Smooth muscle cell (in vitro differentiated cells): ENCODE data around the gene ANK2. TPM values are rescaled to one million over a fixed set of nuclear protein-coding genes. Genes with fewer than 3 reads are reported as not detected.

Experiments
- DNase-seq: peaks from one replicate; lab custom pipeline; 2025; ENCODE audit not compliant: unreplicated experiment; lab: John Stamatoyannopoulos, UW
- H2AFZ ChIP-seq: fragments of 200-600 bp; sonication (generic); 2 replicates; pipeline ENCODE4 v1.6.0; 2016; ENCODE audit warnings: antibody characterized with exemption, low read depth, mild to moderate bottlenecking
- H3F3A ChIP-seq: fragments of 200-600 bp; sonication (generic); 2 replicates; pipeline ENCODE4 v1.6.0; 2017; ENCODE audit warnings: antibody characterized with exemption, low read depth
- H3K27ac ChIP-seq: fragments of 200-600 bp; sonication (generic); 2 replicates; pipeline ENCODE4 v1.5.1; 2016; ENCODE audit warnings: low read depth, mild to moderate bottlenecking
- H3K27me3 ChIP-seq: fragments of 200-600 bp; sonication (generic); 2 replicates; pipeline ENCODE4 v1.6.1; 2016; ENCODE audit warnings: low read depth, mild to moderate bottlenecking
- H3K36me3 ChIP-seq: fragments of 200-600 bp; sonication (generic); 2 replicates; pipeline ENCODE4 v1.5.1; 2016; ENCODE audit warnings: low read depth
- H3K4me1 ChIP-seq: fragments of 200-600 bp; sonication (generic); 2 replicates; pipeline ENCODE4 v1.5.1; 2016; ENCODE audit warnings: low read depth
- H3K4me2 ChIP-seq: fragments of 200-600 bp; sonication (generic); 2 replicates; pipeline ENCODE4 v1.6.0; 2016; ENCODE audit warnings: mild to moderate bottlenecking
- H3K4me3 ChIP-seq: fragments of 200-600 bp; sonication (generic); 2 replicates; pipeline ENCODE4 v1.5.1; 2016; ENCODE audit warnings: mild to moderate bottlenecking
- H3K79me2 ChIP-seq: fragments of 200-600 bp; sonication (generic); 2 replicates; pipeline ENCODE4 v1.6.0; 2016; ENCODE audit warnings: low read depth, mild to moderate bottlenecking
- H3K9ac ChIP-seq: fragments of 200-600 bp; sonication (generic); 2 replicates; pipeline ENCODE4 v1.6.0; 2016; ENCODE audit warnings: low read depth
- H3K9me3 ChIP-seq: fragments of 200-600 bp; sonication (generic); replicated peaks from 2 replicates; pipeline ENCODE4 v1.5.1; 2016; ENCODE audit warnings: low read depth
- H4K20me1 ChIP-seq: fragments of 200-600 bp; sonication (generic); 2 replicates; pipeline ENCODE4 v1.6.0; 2016; ENCODE audit warnings: low read depth
- CTCF ChIP-seq: fragments of 200-600 bp; sonication (generic); IDR thresholded peaks from 2 replicates; pipeline ENCODE4 v1.5.1; 2017; ENCODE audit warnings: borderline replicate concordance, mild to moderate bottlenecking, antibody characterized with exemption; ENCODE audit not compliant: insufficient read depth, poor library complexity, severe bottlenecking
- WGBS: methylation state at CpG from one replicate; pipeline ENCODE4 v1.1.7; 2016; ENCODE audit warnings: low lambda C conversion rate; 5-methylcytosine and 5-hydroxymethylcytosine counted together
- polyA plus RNA-seq: library from polyadenylated mRNA; unstranded; fragments of >200 nt; fragmentation: Nextera tagmentation; extraction: Ambion mirVana; gene quantifications from 2 replicates; pipeline ENCODE4 v1.2.1, GENCODE V29; 2016
- total RNA-seq: library from RNA; depleted of rRNA; stranded (reverse); fragments of >200 nt; gene quantifications from 2 replicates; pipeline ENCODE4 v1.2.3, GENCODE V29; 2014

ANK2 gene
- total and polyA plus RNA-seq, 2 experiments from 2014 or later: 2.2 to 8.1 TPM

GRCh38 chr4:113006632-113007031 lies 42.8 kb upstream of the ANK2 start:
- no peaks in the 10 kb centered on the region for H3K27me3 ChIP-seq
- WGBS: 98% methylated on average over 1 of the region's 1 CpG
- H3K4me1 ChIP-seq: peaks cover 11% of the 10 kb centered on the region
- no peaks in the 10 kb centered on the region for H3K9me3 ChIP-seq
- no peak overlapping the region for H3K4me3 ChIP-seq
- H3F3A ChIP-seq: no peaks in the 10 kb centered on the region
- no peaks in the 10 kb centered on the region for H4K20me1 ChIP-seq
- no peak for DNase-seq
- no peak overlapping the region for H3K9ac ChIP-seq
- no peak overlapping the region for H3K4me2 ChIP-seq
- no peak overlapping the region for H3K27ac ChIP-seq
- H2AFZ ChIP-seq: no peak overlapping the region
- H3K79me2 ChIP-seq: no peaks in the 10 kb centered on the region
- H3K36me3 ChIP-seq: no peaks in the 10 kb centered on the region
- TF ChIP-seq CTCF: no peak

- Histone ChIP-seq H3K4me2 (no peak overlapping the region), H3K79me2 (no peaks in the 10 kb centered on the region)
Measured at GRCh38 chr4:113007151-113007550, 42.3 kb upstream of the ANK2 start.

GRCh38 chr4:113008135-113008534 lies 41.3 kb upstream of the ANK2 start:
- no peak overlapping the region for H3K4me3 ChIP-seq
- no peak overlapping the region for H3K27ac ChIP-seq
- no peak for DNase-seq
- no peaks in the 10 kb centered on the region for H3K79me2 ChIP-seq
- no peak overlapping the region for H3K9ac ChIP-seq
- TF ChIP-seq CTCF: no peak
- no peaks in the 10 kb centered on the region for H3F3A ChIP-seq
- H4K20me1 ChIP-seq: no peaks in the 10 kb centered on the region
- peaks cover 17% of the 10 kb centered on the region for H3K4me1 ChIP-seq
- H3K27me3 ChIP-seq: no peaks in the 10 kb centered on the region
- H3K9me3 ChIP-seq: no peaks in the 10 kb centered on the region
- no peaks in the 10 kb centered on the region for H3K36me3 ChIP-seq
- no peak overlapping the region for H3K4me2 ChIP-seq
- no peak overlapping the region for H2AFZ ChIP-seq

More at GRCh38 chr4:113007151-113007550, 42.3 kb upstream of the ANK2 start:
- Histone ChIP-seq H3F3A (no peaks in the 10 kb centered on the region), H3K36me3 (no peaks in the 10 kb centered on the region), H3K27me3 (no peaks in the 10 kb centered on the region), H3K27ac (no peak overlapping the region), H3K4me3 (no peak overlapping the region), H3K9ac (no peak overlapping the region), H4K20me1 (no peaks in the 10 kb centered on the region), H2AFZ (no peak overlapping the region), H3K4me1 (peaks cover 11% of the 10 kb centered on the region), H3K9me3 (no peaks in the 10 kb centered on the region)
- TF ChIP-seq CTCF: no peak
- WGBS: 90% methylated on average over 5 of the region's 5 CpGs
- no peak for DNase-seq

- H2AFZ ChIP-seq: no peak overlapping the region
- no peaks in the 10 kb centered on the region for H3K36me3 ChIP-seq
- H4K20me1 ChIP-seq: no peaks in the 10 kb centered on the region
Measured at GRCh38 chr4:113008716-113009115, 40.7 kb upstream of the ANK2 start.

More at GRCh38 chr4:113008716-113009115, 40.7 kb upstream of the ANK2 start:
- Histone ChIP-seq H3K9ac (no peak overlapping the region), H3F3A (no peaks in the 10 kb centered on the region), H3K79me2 (no peaks in the 10 kb centered on the region), H3K4me1 (peaks cover 23% of the 10 kb centered on the region), H3K4me2 (no peak overlapping the region), H3K27me3 (no peaks in the 10 kb centered on the region), H3K4me3 (no peak overlapping the region), H3K9me3 (no peaks in the 10 kb centered on the region), H3K27ac (no peak overlapping the region)
- no peak for TF ChIP-seq CTCF
- 62% methylated on average over 2 of the region's 2 CpGs for WGBS
- DNase-seq: no peak
